Measurements from ENCODE around the gene SPTAN1.
A peak's percentile ranks its signal among the peaks of the same experiment; 100 is the strongest.
"Not testable (repeated sequence)": the region's sequence is repeated elsewhere in the genome, so short reads cannot be mapped to it uniquely, and the experiment has no call there.

SPTAN1 gene

DNA sequence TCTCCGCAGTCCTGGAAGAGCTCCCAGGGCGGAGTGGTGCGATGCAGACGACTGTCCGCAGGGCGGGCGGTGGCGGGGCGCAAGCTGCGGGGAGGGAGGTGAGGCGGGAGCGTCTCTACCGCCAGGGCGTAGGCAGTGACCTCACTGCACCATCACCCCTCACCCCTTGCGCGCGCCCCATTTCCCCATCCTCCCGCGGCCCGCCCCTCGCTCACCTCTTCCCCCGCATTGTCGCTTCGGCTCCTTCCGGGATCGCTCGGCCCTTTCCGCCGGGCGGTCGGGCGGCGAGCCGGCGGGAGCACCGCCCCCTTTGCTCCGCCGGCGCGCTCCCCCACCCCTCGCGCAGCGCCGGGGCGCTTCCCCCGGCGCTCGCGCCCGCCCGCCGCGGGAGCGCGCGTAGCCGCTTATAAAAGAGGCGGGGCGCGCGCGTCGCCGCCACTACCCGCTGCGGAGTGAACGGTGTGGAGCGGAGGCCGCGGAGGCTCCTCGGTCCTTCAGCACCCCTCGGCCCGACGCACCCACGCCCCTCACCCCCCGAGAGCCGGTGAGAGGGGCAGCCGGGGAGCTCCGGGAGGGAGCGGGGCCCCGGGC lies at the start of gene SPTAN1:
TSS of gene SPTAN1 (plus strand) at position 435 of the 591 bp plus-strand sequence. CDS start 14,154 bp downstream, outside the sequence.
- peak; percentile 96 for DNase-seq

GRCh38 chr9:128503415-128503825 lies 49.0 kb upstream of the SPTAN1 start:
- not testable (repeated sequence) for DNase-seq

- no peak for DNase-seq
Observed at GRCh38 chr9:128503870-128504269, 48.5 kb upstream of the SPTAN1 start.

- peak; percentile 98 for DNase-seq
Observed at GRCh38 chr9:128504485-128505413, 47.6 kb upstream of the SPTAN1 start, which contains the start of gene GLE1. Gene GLE1 (plus strand): TSS chr9:128504719. CDS start chr9:128504806, 87 bp downstream.

DNA sequence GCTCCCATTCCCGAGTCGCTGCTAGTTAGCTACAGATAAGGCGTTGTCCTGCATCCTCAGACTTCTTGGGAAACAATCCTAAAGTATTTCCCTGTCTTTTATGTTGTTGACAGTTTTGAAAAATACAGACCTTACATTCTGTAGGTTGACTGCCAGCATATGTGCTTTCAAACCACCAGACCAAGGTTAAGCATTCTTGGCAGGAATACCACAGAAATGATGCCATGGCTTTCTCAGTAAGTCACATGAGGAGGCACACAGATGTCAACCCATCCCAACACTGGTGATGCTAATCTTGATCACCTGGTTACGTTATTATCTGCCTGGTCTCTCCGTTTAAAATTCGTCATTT lies 47.0 kb upstream of the SPTAN1 start:
- DNase-seq: no peak

DNA sequence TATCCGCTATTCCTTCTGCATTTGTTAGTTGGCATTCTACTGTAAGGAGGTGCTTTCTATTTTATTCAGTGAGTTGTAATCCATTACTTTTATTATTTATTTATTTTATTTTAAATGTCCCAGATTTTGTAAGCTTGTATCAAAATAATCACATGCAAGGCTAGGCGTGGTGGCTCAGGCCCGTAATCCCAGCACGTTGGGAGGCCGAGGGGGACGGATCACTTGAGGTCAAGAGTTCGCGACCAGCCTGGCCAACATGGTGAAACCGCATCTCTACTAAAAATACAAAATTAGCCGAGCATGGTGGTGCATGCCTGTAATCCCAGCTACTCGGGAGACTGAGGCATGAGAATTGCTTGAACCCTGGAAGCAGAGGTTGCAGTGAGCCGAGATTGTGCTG lies 46.5 kb upstream of the SPTAN1 start:
- not testable (repeated sequence) for DNase-seq

DNA sequence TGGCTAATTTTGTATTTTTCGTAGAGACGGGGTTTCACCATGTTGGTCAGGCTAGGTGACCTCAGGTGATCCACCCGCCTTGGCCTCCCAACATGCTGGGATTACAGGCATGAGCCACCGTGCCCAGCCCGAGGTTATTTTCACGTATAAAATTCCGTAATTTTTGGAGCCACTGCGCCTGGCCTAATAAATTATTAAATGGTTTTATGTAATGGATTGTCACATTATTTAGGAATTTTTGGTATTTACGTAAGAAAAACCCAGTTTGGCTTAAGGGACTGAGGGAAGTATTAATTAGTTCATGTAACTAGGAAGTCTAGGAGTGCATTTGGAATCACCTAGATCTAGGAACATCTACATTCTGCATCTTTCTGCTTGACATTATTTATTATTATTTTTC lies 39.6 kb upstream of the SPTAN1 start:
- DNase-seq: no peak

GRCh38 chr9:128521956-128522355 lies 30.4 kb upstream of the SPTAN1 start:
- DNase-seq: no peak

GRCh38 chr9:128523199-128523925 lies 29.0 kb upstream of the SPTAN1 start:
- no peak for DNase-seq

DNA sequence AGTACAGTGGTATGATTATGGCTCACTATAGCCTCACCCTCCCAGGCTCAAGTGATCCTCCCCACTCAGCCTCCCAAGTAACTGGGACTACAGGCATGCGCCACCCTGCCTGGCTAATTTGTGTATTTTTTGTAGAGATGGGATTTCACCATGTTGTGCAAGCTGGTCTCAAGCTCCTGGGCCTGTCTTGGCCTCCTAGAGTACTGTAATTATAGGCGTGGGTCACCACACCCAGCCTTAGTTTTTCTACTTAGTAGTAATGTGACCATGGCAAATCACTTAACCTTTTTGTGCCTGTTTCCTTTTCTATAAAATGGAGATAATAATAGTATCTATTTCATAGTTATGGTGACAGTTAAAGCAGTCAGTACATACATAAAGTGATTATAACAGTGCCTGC lies 25.7 kb upstream of the SPTAN1 start:
- DNase-seq: no peak

DNA sequence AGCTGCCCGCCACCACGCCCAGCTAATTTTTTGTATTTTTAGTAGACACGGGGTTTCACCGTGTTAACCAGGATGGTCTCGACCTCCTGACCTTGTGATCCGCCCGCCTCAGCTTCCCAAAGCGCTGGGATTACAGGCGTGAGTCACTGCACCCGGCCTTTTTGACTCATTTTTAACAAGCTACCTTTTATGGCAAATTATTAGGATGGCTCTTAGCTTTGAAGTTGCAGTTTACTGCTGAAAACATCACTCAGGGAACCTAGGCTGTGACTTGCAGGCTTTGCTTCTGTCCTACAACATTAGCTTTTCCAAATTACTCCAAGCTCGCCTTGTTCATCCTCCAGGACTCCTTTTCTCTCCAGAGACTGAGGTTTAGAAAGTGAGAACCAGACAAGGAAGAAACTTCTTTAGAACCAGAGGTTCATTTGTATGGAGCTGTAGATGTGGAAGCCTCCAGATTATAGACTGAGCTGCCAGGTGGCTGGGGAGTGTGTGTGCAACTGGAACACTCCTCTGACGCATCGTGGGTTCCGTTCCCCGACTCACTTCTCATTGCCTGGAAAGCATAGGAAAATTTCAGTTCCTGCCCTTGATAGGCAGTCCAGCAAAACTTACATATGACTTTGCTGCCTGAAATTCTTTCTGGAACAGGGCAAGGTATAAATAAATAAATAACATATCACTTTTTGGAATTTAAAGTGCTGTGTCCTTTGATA lies 23.8 kb upstream of the SPTAN1 start:
- no peak for DNase-seq

DNA sequence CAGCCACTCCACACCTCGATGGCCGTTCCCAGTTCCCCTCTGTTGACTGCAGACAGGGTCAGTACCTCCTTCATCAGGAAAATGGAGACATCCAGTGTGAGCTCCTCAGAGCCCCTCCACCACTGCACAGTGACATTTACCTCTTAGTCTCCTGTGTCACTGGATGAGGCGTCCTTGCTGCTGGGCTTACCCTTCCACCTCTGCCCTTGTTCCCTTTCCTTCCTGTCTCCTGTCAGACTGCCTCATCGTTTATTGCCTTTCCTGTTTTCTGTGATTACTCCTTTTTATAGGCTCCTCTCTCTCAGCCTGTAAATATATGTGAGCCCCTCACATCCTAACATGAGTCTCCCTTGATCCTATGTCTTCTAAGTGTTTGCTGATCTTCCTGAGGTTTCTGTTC lies 23.2 kb upstream of the SPTAN1 start:
- DNase-seq: no peak

GRCh38 chr9:128532581-128532980 lies 19.8 kb upstream of the SPTAN1 start:
- DNase-seq: no peak

DNA sequence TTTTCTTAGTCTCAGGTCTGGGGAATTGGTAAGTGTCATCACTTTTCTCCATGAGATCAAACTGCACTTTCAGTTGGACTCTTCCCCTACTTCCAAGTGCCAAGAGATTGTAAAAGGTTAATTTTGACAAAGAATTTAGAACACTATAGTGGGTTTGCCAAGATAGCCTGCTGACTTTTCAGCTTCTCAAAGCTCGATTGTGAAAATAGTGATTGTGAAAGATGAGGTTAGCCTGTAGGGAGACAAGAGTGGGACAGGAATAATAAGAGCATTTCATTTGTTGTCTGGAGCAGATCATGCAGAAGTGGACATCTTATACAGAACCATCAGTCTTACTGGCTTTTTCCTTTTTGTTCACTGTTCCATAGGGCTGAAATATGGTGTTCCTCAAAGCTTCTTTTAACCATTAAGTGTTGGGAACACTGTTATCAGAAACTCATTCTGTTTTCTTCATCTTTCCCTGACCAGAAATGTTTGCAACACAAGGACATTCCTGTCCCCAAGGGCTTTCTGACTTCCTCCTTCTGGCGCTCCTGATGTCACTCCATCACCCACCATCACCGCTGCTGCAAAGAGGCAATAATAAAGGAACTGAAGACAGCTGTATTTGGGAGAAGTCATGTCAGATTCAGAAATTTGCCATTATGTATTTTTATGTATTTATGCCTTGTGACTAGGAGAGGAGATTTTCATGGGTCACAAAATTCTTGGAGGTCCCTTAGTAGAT lies 11.6 kb upstream of the SPTAN1 start:
- DNase-seq: no peak

DNA sequence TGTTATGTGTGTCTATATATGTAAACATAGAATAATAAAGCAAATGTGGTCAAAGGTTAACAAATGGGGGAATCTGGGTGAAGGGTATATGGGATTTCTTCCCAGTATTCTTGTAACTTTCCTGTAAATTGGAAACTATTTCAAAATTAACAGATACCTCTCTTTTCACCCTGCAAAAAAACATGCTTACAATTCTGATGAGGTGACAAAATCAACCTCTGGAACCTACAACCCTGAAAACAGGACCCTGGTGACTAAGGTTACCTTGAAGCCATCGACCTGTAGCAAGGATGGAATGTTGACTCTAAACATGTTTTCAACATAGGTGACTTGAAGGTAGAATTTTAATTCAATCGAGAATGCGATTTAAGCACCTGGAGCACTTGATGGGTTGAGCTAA lies 5.9 kb upstream of the SPTAN1 start:
- no peak for DNase-seq

- DNase-seq: no peak
Observed at GRCh38 chr9:128548876-128549275, 3.5 kb upstream of the SPTAN1 start.

DNA sequence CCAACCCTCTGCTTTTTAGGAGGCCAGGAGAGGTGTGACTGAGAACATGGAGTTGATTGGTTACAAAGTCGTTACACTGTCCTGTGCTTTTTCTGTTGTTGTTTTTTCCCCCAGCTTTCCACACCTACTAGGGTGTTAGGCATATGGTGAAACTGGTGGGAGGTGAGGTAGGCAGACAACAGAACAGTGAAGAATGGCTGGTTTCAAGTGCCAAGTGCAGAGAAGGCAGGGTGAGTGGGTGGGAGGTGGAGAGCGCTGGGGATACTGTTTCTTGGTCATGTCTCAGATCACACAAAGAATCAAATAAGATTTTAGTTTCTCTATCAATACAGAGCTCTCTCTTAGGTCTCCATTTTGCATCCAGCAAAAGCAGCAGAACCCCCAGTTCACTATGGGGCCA lies 2.2 kb upstream of the SPTAN1 start:
- no peak for DNase-seq

GRCh38 chr9:128550770-128551656 lies 1.4 kb upstream of the SPTAN1 start:
- peak; percentile 23 for DNase-seq

- DNase-seq: no peak
Observed at GRCh38 chr9:128551657-128552152, 682 bp upstream of the SPTAN1 start.

DNA sequence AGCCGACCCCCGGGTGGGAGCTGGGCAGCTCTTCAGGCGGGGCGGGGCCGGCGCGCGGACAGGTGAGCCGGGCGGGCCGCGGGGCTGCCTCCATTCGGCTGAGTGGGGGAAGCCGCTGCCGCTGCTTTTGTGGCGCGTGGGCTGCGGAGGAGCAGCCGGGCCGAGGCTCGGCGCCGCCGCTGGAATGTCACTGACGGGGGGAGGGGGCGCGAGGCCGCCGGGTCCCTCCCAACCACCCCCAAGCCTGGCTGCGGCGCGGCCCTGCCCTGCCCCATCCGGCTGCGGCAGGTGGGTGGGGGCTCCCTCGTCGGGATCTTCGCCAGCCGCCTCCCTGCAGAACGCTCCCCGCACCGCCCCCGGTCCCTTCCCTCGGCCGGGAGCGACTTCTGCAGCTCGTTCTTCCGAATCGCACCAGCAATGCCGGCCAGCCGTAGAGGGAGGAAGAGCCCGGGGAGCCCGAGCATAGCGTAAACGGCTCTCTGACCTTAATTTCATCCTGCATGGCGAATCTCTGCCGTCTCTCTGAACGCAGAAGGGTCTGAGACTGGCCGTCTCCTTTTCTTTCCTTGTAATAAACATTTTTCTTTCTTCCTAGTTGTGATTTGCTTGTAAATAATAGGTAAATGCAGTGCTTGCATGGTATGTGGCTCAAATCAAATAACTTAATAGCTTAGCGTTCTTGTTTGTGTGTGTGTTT lies 505 bp downstream of the SPTAN1 start:
- DNase-seq: peak; percentile 57
